Myocyte (in vitro differentiated cells): ENCODE data around the gene GRPEL1. TPM values are rescaled to one million over a fixed set of nuclear protein-coding genes. Genes with fewer than 3 reads are reported as not detected.

Source experiments
- DNase-seq: peaks from one replicate; pipeline ENCODE4 v3.0.0-alpha.2; 2012; ENCODE audit warnings: low read depth
- total RNA-seq: library from RNA; depleted of rRNA; stranded (reverse); fragments of >200 nt; gene quantifications from 2 replicates; pipeline ENCODE4 v1.2.3, GENCODE V29; 2014

Gene GRPEL1
- total RNA-seq, 1 donor from 2014 or later: 45.0 TPM

GRCh38 chr4:7025040-7025602 is 42.7 kb downstream of the GRPEL1 start:
- no peak for DNase-seq

GRCh38 chr4:7024336-7024890 is 43.5 kb downstream of the GRPEL1 start:
- no peak for DNase-seq

DNA sequence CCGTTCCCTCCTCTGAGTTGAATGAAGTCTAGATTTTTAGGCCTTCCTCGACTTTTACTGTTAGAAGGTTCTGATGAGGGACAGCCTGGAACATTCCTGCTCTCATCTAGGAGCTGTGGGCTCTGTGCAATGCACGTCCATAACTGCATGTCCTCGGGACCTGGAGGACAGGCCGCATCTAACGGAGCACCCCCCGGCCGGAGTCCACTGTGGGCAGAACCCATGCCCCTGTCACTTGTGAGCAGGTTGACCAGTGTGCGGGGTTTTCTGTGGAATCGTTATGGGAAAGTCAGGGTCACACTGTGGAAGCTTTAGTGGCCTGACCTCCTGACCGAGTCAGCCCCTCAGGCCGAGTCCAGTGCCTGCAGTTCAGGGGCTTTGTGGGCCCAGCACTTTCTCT is 44.0 kb downstream of the GRPEL1 start:
- DNase-seq: no peak

GRCh38 chr4:7023486-7023885 is 44.4 kb downstream of the GRPEL1 start:
- no peak for DNase-seq

DNA sequence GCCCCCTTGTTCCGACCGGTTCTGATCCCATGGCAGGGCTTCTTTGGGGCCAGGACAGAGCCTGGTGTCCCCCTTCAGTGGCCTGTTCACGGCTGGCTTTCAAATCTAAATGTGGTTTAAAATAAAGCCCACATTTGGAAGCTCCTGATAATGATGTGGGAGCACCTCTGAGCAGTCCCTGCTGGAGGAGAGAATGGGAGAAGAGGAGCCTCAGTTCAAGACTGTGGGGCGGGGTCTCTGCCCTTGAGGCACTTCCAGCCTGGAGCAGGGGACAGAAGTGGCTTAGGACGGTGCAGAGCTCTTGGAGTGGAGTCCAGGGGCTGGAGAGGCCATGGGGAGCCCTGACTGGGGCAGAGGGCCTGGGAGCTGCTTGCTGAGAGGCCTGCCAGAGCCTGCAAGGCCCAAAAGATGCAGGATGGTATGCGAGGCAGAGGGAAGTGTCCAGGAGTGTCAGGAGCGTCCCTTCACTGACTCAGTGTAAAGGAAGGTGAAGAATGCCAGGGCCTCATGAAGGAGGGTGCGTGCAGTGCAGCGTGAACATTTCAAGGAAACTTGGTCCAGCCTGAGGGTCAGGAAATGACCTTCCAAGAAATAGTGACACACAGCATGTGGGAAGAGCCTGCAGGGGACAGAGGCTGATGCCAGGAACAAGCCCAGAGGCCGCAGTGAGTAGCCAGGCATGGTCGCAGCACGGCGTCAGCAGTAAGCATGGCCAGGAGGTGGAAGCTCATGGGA is 45.8 kb downstream of the GRPEL1 start:
- peak; percentile 46 for DNase-seq

GRCh38 chr4:7021355-7021754 is 46.5 kb downstream of the GRPEL1 start:
- DNase-seq: no peak

DNA sequence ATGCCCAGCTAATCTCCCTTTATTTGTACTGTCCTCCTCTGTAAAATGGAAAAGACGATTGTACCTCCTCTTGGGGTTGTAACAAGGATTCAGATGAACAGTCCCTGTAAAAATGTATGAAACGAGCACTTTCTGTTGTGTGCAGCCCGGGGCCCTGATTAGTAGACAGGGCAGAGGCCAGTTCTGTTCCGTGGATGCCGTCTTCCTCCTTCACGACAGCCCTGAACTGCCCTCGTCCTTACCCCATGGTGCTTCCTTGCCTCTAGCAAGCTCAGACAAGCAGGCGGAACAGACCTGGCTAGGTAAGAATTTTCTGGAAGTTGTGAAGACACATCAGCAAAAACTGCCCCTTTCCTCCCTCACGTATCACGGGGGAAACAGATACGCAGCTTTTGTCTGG is 47.0 kb downstream of the GRPEL1 start:
- DNase-seq: no peak

- DNase-seq: no peak
Observed at GRCh38 chr4:7020290-7020689, 47.6 kb downstream of the GRPEL1 start.

- no peak for DNase-seq
Observed at GRCh38 chr4:7019367-7019766, 48.5 kb downstream of the GRPEL1 start.

GRCh38 chr4:7018281-7018680 is 49.6 kb downstream of the GRPEL1 start:
- no peak for DNase-seq

GRCh38 chr4:7017446-7018048 is 50.3 kb downstream of the GRPEL1 start:
- DNase-seq: no peak

DNA sequence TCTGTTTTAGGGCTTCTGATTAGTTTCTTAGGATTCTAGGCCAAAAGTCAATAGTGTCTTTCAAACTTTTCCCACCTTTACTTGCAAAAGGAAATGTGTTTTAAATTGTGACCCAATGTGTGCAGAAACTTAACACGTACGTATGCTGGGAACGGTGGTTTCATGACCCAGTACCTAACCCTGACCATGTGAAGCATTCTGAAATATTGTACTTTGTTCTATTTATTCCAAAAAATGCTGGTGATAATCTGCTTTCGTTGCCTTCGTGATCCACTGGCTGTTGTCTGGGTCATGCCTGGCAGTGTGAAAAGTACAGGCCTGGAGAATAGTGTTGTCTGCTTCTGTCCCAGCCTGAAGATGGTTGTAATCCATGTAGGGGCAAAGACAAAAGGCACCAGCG is 51.4 kb downstream of the GRPEL1 start:
- no peak for DNase-seq

- no peak for DNase-seq
Observed at GRCh38 chr4:7016086-7016485, 51.8 kb downstream of the GRPEL1 start.

DNA sequence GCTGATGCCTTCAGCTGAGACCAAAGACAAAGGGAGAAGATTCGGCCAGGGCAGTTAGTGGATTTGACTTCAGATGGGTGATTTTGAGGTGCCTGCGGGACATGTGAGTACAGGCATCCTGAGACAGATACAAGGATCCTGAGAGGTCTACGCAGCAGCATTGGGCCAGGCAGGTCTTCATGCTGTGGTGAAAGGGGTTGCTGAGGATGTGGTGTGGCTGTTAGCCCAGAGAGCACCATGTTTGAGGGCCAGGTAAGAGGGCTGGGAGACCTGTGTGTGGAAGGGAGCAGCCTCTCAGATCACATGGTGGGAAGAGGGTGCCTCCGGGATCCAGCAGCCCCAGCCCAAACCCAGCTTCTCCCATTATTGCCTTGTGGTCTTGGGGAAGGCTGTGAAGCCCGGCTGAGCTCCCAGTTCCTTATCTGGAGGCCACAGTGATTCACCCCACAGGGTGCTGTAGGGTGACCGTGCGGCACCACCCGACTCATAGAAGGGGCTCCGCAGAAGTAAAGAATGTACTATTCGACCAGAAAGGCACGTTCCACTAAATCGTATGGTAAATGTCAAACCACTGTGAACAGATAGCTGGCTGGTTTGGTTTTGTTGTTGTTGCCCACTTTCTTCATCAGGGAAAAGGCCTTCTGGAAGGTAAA is 52.4 kb downstream of the GRPEL1 start:
- DNase-seq: no peak

DNA sequence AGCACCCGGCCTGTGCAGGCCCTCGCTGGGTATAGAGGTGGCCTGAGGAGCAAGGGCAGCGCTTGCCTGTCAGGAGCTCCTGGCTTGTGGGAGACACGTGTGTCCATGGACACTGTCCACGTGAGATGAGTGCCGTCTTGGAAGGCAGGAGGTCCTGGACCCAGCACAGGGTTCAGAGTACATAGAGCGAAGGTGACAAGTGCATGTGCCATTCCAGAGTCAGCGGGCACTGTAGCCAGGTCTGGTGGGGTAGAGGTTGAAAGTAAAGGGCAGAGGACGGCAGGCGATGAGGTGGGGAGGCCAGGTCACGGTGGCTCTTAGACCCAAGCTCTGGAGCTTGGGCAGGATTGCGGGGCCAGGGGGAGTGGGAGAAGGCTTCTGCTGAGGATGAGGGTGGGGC is 53.0 kb downstream of the GRPEL1 start:
- no peak for DNase-seq

- DNase-seq: no peak
Observed at GRCh38 chr4:7013175-7013574, 54.7 kb downstream of the GRPEL1 start.

DNA sequence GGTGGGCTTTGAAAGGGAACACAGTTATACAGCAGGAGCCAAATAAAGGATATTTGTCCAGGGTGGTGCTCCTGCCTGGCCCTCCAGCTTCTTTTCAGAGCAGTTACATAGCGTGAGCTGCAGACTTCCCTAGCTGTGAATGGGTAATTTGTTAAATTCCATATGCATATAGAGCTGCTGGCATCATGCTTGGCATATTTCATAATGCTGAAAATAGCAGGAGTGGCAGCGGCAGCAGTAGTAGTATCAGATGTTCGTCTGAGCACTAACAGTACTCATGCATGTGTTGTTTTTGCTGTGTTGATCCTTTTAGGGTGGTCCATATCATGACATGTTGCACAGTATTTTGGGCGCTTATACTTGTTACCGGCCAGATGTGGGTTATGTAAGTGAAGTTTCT is 58.3 kb downstream of the GRPEL1 start:
- no peak for DNase-seq

Other genes starting within 250 kb of the GRPEL1 start
- gene TBC1D14, start 158.2 kb downstream of the GRPEL1 start, total RNA-seq: 48.6 and 51.8 TPM in 2 replicates
- gene TADA2B, start 24.7 kb downstream of the GRPEL1 start, total RNA-seq: 20.6 and 21.7 TPM in 2 replicates
- 2.8 and 4.4 TPM in 2 replicates for gene SORCS2, start 124.5 kb upstream of the GRPEL1 start, total RNA-seq